ENCODE results near the gene UCP2. TPM values are rescaled to one million over a fixed set of nuclear protein-coding genes. Genes with fewer than 3 reads are reported as not detected.

UCP2 gene
- total RNA-seq, 2 donors from 2014 or later = 42.0 to 57.7 TPM

- no peak overlapping the region for H3K4me3 ChIP-seq
- H3K27ac ChIP-seq = no peak overlapping the region
- H3K36me3 ChIP-seq = no peaks in the 10 kb centered on the region
- ATAC-seq (ENCODE audit: insufficient number of reproducible peaks, low FRiP score, low read depth) = no peak
- no peak for TF ChIP-seq CTCF (IDR thresholded peaks at IDR 0.05)
- H3K9me3 ChIP-seq = no peaks in the 10 kb centered on the region
- no peak for DNase-seq (ENCODE audit: low spot score)
- H3K4me1 ChIP-seq (ENCODE audit: control insufficient read depth in 1 of 2, low read depth in 2 of 2) = no peaks in the 10 kb centered on the region
- H3K27me3 ChIP-seq (replicated peaks; ENCODE audit: insufficient read depth) = no peaks in the 10 kb centered on the region
Measured at GRCh38 chr11:74009675-74010305, 27.1 kb upstream of the UCP2 start.

GRCh38 chr11:74009230-74009547 lies 26.5 kb upstream of the UCP2 start:
- TF ChIP-seq CTCF (IDR thresholded peaks at IDR 0.05) = no peak
- Histone ChIP-seq H3K4me3 (no peak overlapping the region), H3K36me3 (no peaks in the 10 kb centered on the region), H3K27me3 (replicated peaks; ENCODE audit: insufficient read depth) (no peaks in the 10 kb centered on the region), H3K4me1 (ENCODE audit: control insufficient read depth in 1 of 2, low read depth in 2 of 2) (no peaks in the 10 kb centered on the region), H3K9me3 (no peaks in the 10 kb centered on the region), H3K27ac (no peak overlapping the region)
- ATAC-seq (ENCODE audit: insufficient number of reproducible peaks, low FRiP score, low read depth) (no peak), DNase-seq (ENCODE audit: low spot score) (no peak)

GRCh38 chr11:74008373-74009229 lies 26.0 kb upstream of the UCP2 start, which contains the start of gene UCP3:
Gene UCP3, minus strand, starts transcription at chr11:74009085. Its CDS starts 2,043 bp downstream, at chr11:74007042.
- Histone ChIP-seq H3K27me3 (replicated peaks; ENCODE audit: insufficient read depth) (no peaks in the 10 kb centered on the region), H3K9me3 (no peaks in the 10 kb centered on the region), H3K27ac (no peak within 1 kb of the TSS), H3K4me3 (no peak within 1 kb of the TSS), H3K4me1 (ENCODE audit: control insufficient read depth in 1 of 2, low read depth in 2 of 2) (no peaks in the 10 kb centered on the region), H3K36me3 (no peaks in the 10 kb centered on the region)
- ATAC-seq (ENCODE audit: insufficient number of reproducible peaks, low FRiP score, low read depth) = no peak
- no peak for TF ChIP-seq CTCF (IDR thresholded peaks at IDR 0.05)
- no peak for DNase-seq (ENCODE audit: low spot score)

- Histone ChIP-seq H3K4me3 (no peak overlapping the region), H3K9me3 (no peaks in the 10 kb centered on the region), H3K4me1 (ENCODE audit: control insufficient read depth in 1 of 2, low read depth in 2 of 2) (no peaks in the 10 kb centered on the region), H3K36me3 (peaks cover 3% of the 10 kb centered on the region), H3K27ac (no peak overlapping the region), H3K27me3 (replicated peaks; ENCODE audit: insufficient read depth) (no peaks in the 10 kb centered on the region)
- ATAC-seq (ENCODE audit: insufficient number of reproducible peaks, low FRiP score, low read depth) = no peak
- DNase-seq (ENCODE audit: low spot score) = no peak
- no peak for TF ChIP-seq CTCF (IDR thresholded peaks at IDR 0.05)
Measured at GRCh38 chr11:74007691-74008372, 25.2 kb upstream of the UCP2 start.

GRCh38 chr11:74006743-74007304 lies 24.2 kb upstream of the UCP2 start:
- no peak for TF ChIP-seq CTCF (IDR thresholded peaks at IDR 0.05)
- H3K27ac ChIP-seq = no peak overlapping the region
- ATAC-seq (ENCODE audit: insufficient number of reproducible peaks, low FRiP score, low read depth) (no peak), DNase-seq (ENCODE audit: low spot score) (no peak)
- no peaks in the 10 kb centered on the region for H3K4me1 ChIP-seq (ENCODE audit: control insufficient read depth in 1 of 2, low read depth in 2 of 2)
- H3K9me3 ChIP-seq = no peaks in the 10 kb centered on the region
- H3K36me3 ChIP-seq = peaks cover 3% of the 10 kb centered on the region
- no peaks in the 10 kb centered on the region for H3K27me3 ChIP-seq (replicated peaks; ENCODE audit: insufficient read depth)
- H3K4me3 ChIP-seq = no peak overlapping the region
